ENCODE results near the gene TEX14.
"Not testable (repeated sequence)": the region's sequence is repeated elsewhere in the genome, so short reads cannot be mapped to it uniquely, and the experiment has no call there.

TEX14 gene

GRCh38 chr17:58556833-58557250 is 135.0 kb downstream of the TEX14 start:
- no peak overlapping the region for H3K4me3 ChIP-seq (ENCODE audit: low read depth, low read length)
- no peak for TF ChIP-seq CTCF (IDR thresholded peaks at IDR 0.05; ENCODE audit: control insufficient read depth, extremely low read depth, insufficient read depth)
- no peak for DNase-seq (ENCODE audit: low read depth)

- H3K4me3 ChIP-seq (ENCODE audit: low read depth, low read length); DNase-seq (ENCODE audit: low read depth): not testable (repeated sequence)
Observed at GRCh38 chr17:58555109-58555508, 136.7 kb downstream of the TEX14 start.

GRCh38 chr17:58541249-58541648 is 150.6 kb downstream of the TEX14 start:
- DNase-seq (ENCODE audit: low read depth) = no peak
- H3K4me3 ChIP-seq (ENCODE audit: low read depth, low read length) = no peak overlapping the region
- peak; percentile 18; the same call in 1 of the 2 replicates for TF ChIP-seq CTCF (IDR thresholded peaks at IDR 0.05; ENCODE audit: control insufficient read depth, extremely low read depth, insufficient read depth)

- TF ChIP-seq CTCF (IDR thresholded peaks at IDR 0.05; ENCODE audit: control insufficient read depth, extremely low read depth, insufficient read depth) = no peak
- no peak overlapping the region for H3K4me3 ChIP-seq (ENCODE audit: low read depth, low read length)
- DNase-seq (ENCODE audit: low read depth) = no peak
Observed at GRCh38 chr17:58539698-58540097, 152.1 kb downstream of the TEX14 start.

GRCh38 chr17:58538811-58539409 is 152.9 kb downstream of the TEX14 start:
- TF ChIP-seq CTCF (IDR thresholded peaks at IDR 0.05; ENCODE audit: control insufficient read depth, extremely low read depth, insufficient read depth) = no peak
- DNase-seq (ENCODE audit: low read depth) = no peak
- no peak overlapping the region for H3K4me3 ChIP-seq (ENCODE audit: low read depth, low read length)

GRCh38 chr17:58537266-58537665 is 154.6 kb downstream of the TEX14 start:
- DNase-seq (ENCODE audit: low read depth) = no peak
- H3K4me3 ChIP-seq (ENCODE audit: low read depth, low read length) = no peak overlapping the region
- TF ChIP-seq CTCF (IDR thresholded peaks at IDR 0.05; ENCODE audit: control insufficient read depth, extremely low read depth, insufficient read depth) = no peak

- TF ChIP-seq CTCF (IDR thresholded peaks at IDR 0.05; ENCODE audit: control insufficient read depth, extremely low read depth, insufficient read depth) = no peak
- DNase-seq (ENCODE audit: low read depth) = no peak
- H3K4me3 ChIP-seq (ENCODE audit: low read depth, low read length) = no peak overlapping the region
Observed at GRCh38 chr17:58536542-58536941, 155.3 kb downstream of the TEX14 start.
